ENCODE data around the gene MORC2. TPM values are rescaled to one million over a fixed set of nuclear protein-coding genes. Genes with fewer than 3 reads are reported as not detected.

Gene MORC2
- total and polyA plus RNA-seq, 12 donors, result 13.9 to 60.1 (median 18.6) TPM

GRCh38 chr22:30941363-30941740 lies 27.2 kb downstream of the MORC2 start:
- 88 to 95% (median 93%) methylated on average over 11 of the region's 11 CpGs for WGBS, 4 donors

GRCh38 chr22:30940685-30941362 lies 27.8 kb downstream of the MORC2 start:
- DNase-seq, result no peak
- no peak for TF ChIP-seq POLR2A (IDR thresholded peaks at IDR 0.05)
- TF ChIP-seq CTCF (IDR thresholded peaks at IDR 0.05), result no peak
- Histone ChIP-seq H3K27ac (no peak overlapping the region), H3K27me3 (no peaks in the 10 kb centered on the region), H3K9me3 (replicated peaks in 1 of 3) (no peaks in the 10 kb centered on the region), H3K36me3 (replicated peaks in 1 of 2) (peaks cover 0 to 98% of the 10 kb centered on the region in 2 donors), H3K4me3 (no peak overlapping the region), H3K4me1 (replicated peaks in 1 of 2) (no peaks in the 10 kb centered on the region)
- WGBS, 4 donors, result 78 to 96% (median 84%) methylated on average over 5 to 7 of the region's 7 CpGs
- intact Hi-C loops (cut with DNase I), result loop anchor here (5.0 to 10.0 kb wide), 2 partner anchors 204 to 206 kb away; partner anchors contain the start of gene PLA2G3 (in 1 of the 2)

More at GRCh38 chr22:30941363-30941740, 27.2 kb downstream of the MORC2 start:
- no peak for DNase-seq
- H3K4me1 ChIP-seq (replicated peaks in 1 of 2), result no peaks in the 10 kb centered on the region
- intact Hi-C loops (cut with DNase I), result loop anchor here (5.0 to 10.0 kb wide), 2 partner anchors 203 to 206 kb away; partner anchors contain the start of gene PLA2G3 (in 1 of the 2)
- TF ChIP-seq POLR2A (IDR thresholded peaks at IDR 0.05), result no peak
- no peak overlapping the region for H3K4me3 ChIP-seq
- no peaks in the 10 kb centered on the region for H3K9me3 ChIP-seq (replicated peaks in 1 of 3)
- no peaks in the 10 kb centered on the region for H3K27me3 ChIP-seq
- H3K36me3 ChIP-seq (replicated peaks in 1 of 2), result peaks cover 0 to 98% of the 10 kb centered on the region in 2 donors
- H3K27ac ChIP-seq, result no peak overlapping the region

- Histone ChIP-seq H3K4me3 (no peak overlapping the region), H3K36me3 (replicated peaks in 1 of 2) (peaks cover 0 to 96% of the 10 kb centered on the region in 2 donors), H3K27me3 (no peaks in the 10 kb centered on the region), H3K4me1 (replicated peaks in 1 of 2) (no peaks in the 10 kb centered on the region), H3K9me3 (replicated peaks in 1 of 3) (no peaks in the 10 kb centered on the region), H3K27ac (no peak overlapping the region)
- TF ChIP-seq CTCF (IDR thresholded peaks at IDR 0.05) (no peak), POLR2A (IDR thresholded peaks at IDR 0.05) (no peak)
- intact Hi-C loops (cut with DNase I), result no loop called here
- WGBS, 4 donors, result 90 to 97% (median 92%) methylated on average over 7 to 8 of the region's 8 CpGs
- no peak for DNase-seq
These were observed 34.5 kb downstream of the MORC2 start for GRCh38 chr22:30934053-30934452.

- H3K4me1 ChIP-seq (replicated peaks in 1 of 2), result no peaks in the 10 kb centered on the region
- TF ChIP-seq POLR2A (IDR thresholded peaks at IDR 0.05) (no peak), CTCF (IDR thresholded peaks at IDR 0.05) (no peak)
- DNase-seq, result no peak
- H3K36me3 ChIP-seq (replicated peaks in 1 of 2), result peaks cover 0 to 98% of the 10 kb centered on the region in 2 donors
- WGBS, 4 donors, result 79 to 89% (median 88%) methylated on average over 5 to 7 of the region's 7 CpGs
- no peak overlapping the region for H3K27ac ChIP-seq
- no peaks in the 10 kb centered on the region for H3K27me3 ChIP-seq
- H3K4me3 ChIP-seq, result no peak overlapping the region
- H3K9me3 ChIP-seq (replicated peaks in 1 of 3), result no peaks in the 10 kb centered on the region
- intact Hi-C loops (cut with DNase I), result no loop called here
These were observed 35.1 kb downstream of the MORC2 start for GRCh38 chr22:30933457-30933856.

- Histone ChIP-seq H3K9me3 (replicated peaks in 1 of 3) (no peaks in the 10 kb centered on the region), H3K4me1 (replicated peaks in 1 of 2) (no peaks in the 10 kb centered on the region), H3K27ac (no peak overlapping the region), H3K4me3 (no peak overlapping the region), H3K27me3 (no peaks in the 10 kb centered on the region), H3K36me3 (replicated peaks in 1 of 2) (peaks cover 0 to 98% of the 10 kb centered on the region in 2 donors)
- DNase-seq, result no peak
- WGBS, 4 donors, result 94 to 98% (median 96%) methylated on average over 12 to 16 of the region's 16 CpGs
- intact Hi-C loops (cut with DNase I), result no loop called here
- TF ChIP-seq CTCF (IDR thresholded peaks at IDR 0.05) (no peak), POLR2A (IDR thresholded peaks at IDR 0.05) (no peak)
These were observed 35.9 kb downstream of the MORC2 start for GRCh38 chr22:30932661-30933060.

Data from adrenal gland (tissue), 12 donors.